ENCODE results near the gene UTRN.

Gene UTRN

GRCh38 chr6:144283646-144284477 is 1.3 kb upstream of the UTRN start:
- peak; percentile 26 to 46 for DNase-seq

GRCh38 chr6:144284478-144284782 is 705 bp upstream of the UTRN start:
- no peak for DNase-seq

DNA sequence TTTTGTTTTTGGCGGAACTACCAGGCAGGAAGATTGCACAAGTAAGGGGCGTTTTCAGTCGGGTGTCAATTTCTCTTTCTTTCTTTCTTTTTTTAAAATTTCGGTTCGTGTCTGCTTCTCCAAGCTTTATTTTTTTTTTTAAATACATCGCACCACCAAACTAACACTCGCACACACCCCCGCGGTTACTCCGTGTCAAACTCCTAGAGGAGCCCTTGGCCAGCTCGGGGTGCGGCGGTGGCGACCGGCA is 338 bp downstream of the UTRN start:
- DNase-seq, result no peak

DNA sequence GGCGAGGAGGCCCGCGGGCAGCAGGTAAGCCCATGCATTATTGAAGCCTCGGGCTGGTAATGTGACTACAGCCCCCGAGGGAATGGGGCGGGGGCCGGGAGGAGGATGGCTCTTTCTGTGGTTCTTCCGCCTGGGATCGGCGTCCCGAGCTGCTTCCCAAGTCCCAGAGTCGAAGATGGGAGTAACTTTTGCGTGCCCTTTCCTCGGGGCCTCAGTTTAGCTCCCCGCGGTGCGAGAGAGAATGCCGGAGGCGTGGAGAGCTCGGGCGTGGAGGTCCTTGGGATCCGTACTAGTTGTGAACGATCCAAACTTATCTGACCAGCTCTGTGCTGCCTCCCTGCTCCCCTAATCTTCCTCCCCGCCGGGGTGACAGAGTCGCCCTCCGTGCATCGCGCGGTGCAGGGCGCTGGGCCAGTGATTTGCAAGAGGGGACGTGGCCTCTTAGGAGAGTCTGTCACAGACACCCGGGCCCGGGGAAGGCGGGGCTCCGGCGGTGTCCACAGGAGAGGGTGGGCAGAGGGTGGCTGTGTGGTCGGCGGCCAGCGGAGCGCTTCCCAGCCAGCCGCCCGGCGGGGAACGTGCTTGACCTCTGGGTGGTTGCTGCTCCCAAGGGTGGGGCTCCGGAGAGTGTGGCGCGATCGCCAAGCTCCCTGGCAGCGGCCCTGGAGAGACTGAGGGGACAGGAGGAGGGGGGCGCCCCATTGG is 815 bp downstream of the UTRN start:
- DNase-seq, result peak; percentile 58 to 60

DNA sequence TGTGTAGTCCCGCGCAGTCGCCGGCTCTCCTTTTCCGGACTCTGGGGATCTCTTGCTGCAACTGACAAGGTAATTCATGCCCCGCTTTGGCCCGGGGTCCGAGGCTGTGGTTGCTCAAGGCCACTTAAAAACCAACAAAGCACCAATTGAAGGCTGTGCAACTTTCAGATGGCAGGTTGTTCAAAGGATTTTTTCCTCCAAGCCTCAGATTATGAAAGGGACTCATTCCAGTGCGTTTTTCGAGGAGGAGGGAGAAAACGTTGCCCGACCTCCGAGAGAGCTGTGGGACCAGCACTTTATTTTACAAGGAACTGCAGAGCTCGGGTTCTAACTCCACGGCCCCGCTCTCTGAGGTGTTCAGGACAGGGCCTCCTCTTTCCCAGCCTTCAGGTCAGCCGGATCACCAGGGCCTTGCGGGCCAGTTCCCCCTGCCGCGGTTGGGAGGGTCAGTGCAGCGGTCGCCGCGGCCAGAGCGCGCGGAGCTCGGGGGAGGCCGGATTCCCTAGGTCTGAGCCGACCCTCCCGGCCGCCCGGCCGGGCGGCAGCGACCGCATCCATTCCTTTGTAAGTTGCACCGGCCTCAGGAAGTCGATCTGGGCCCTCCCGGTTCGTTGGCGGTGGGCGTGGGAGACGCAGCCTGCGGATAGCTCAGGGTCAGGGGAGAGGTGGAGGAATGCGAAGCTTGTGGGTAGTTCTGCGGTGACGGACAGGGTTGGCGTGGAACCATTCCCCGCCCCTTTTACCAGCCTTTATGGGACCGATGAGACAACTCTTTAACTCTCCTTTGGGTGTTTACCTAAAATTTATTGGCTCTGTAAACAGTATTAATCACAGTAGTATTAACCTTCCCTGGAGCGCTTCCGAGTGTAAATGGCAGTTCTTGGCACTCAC is 1.6 kb downstream of the UTRN start:
- peak; percentile 54 to 61 for DNase-seq

- DNase-seq, result no peak
Observed at GRCh38 chr6:144289006-144289405, 3.9 kb downstream of the UTRN start.

DNA sequence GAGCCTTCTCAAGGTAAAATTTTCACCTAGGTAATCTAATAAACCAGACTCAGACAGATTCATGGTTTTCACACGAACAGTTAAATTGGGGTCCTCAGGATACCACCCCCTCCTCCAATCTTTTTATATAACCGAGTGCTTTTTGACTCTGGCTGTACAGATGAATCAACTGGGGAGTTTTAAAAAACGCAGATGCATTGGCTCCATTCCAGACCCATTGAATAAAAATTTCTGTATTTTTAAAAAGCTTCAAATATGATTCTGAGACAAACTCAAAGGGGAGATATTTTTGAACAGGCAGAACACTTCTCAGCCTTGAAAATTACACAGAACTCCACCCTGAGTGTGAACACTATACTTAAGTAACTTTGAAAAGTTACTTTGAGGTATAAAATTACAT is 7.2 kb downstream of the UTRN start:
- DNase-seq, result no peak

DNA sequence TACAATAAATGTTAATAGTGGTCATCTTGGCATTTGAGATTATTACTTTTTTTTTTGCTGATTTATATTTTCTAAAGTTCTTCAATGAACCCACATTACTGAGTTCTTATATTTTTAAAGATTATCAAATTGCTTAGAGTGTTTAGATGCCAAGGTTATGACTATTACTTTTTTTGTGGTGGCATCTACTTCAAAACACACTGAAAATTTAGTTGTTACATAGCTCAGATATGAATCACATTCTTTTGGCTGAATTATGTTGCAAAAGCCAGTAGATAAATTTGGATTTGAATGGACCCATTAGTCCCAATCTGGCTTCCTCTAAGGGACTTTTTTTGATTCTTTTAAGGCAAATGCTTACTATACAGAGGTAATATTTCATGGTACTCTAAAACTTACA is 8.9 kb downstream of the UTRN start:
- no peak for DNase-seq

DNA sequence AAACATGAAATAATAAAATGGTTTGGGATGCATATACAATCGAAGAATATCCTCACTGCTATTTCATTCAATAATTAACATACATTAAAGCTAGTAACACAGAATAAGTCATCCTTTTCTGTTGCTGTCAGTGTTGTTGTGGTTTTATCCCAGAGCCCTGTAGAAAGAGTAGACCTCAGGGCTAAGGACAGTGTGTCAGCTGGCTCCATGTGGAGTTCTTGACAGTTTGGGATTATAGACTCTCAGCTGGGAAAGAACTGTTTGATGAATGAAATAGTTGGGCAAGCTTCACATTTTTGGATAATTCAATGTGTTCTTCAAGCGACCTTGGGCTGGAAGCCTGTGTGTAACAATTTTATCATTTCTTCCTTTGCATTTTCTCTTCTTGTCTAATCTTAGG is 10.1 kb downstream of the UTRN start:
- DNase-seq, result no peak

DNA sequence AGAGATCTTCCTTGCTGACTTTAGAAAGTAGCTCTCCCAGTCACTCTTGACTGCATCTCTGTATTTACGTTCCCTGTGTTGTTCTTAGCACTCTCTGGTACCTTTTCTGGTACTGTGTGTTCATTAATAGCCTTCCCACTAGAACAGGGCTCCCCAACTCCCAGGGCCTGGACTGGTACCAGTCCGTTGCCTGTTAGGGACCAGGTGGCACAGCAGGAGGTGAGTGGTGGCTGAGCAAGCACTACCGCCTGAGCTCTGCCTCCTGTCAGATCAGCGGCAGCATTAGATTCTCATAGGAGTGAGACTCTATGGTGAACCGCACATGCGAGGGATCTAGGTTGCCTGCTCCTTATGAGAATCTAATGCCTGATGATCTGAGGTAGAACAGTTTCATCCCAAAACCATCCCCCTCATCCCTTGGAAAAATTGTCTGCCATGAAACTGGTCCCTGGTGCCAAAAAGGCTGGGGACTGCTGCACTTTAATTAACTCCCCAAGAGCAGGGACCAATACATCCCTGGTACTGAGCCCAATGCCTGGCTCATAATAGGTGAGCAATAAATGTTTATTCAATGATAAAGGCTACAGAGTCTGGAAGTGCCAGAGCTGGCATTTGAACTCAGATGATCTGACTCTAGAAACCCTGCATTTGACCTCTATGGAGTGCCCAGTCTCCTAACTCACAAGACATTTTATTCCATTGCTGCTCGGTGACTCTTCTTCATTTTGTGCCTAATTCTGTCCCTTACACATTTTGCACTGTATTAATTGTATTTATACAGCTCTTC is 11.0 kb downstream of the UTRN start:
- no peak for DNase-seq

DNA sequence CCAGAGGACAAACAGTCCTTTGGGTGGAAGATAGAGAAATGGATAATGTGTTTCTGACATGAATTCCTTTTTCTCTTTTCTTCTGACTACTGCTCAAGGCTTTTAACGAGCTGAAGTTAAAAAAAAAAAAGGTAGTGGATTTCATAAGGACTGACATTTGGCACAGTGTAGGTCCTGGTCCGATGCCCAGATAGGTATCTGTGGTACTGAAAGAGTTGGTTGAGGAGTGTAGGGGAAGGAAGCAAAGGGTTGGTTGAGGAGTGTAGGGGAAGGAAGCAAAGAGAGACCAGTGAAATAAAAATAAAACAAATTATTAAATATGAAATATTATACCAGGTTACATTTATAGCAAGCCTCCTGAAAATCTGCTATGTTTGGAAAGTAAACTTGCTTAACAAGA is 11.8 kb downstream of the UTRN start:
- DNase-seq, result no peak

DNA sequence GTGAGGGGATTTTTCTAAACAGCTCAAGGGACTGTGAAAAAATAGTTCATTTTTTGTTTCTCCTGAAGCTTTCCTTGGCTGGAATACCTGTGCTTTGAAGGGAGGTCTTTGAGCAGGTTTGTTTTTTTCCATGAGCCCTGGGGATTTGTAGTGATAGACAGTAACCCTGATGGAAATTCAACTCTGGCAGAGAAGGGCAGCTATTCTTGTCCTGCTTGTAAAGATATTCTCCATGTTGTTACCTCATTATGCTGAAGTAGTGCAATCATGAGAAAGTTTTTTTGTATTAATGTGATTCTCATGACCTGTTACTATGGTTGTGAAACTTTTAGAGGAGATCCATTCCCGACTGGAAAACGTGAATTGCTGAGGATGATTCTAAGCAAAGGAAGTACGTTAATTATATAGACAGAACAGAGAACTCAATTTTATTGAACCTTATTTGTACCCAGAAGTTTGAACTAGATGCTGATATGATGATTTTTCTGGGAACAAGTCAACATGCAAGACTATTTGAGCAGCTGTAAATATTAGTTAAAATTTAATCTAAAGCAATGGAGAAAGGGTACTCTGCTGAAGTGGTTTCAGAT is 12.5 kb downstream of the UTRN start:
- no peak for DNase-seq

DNA sequence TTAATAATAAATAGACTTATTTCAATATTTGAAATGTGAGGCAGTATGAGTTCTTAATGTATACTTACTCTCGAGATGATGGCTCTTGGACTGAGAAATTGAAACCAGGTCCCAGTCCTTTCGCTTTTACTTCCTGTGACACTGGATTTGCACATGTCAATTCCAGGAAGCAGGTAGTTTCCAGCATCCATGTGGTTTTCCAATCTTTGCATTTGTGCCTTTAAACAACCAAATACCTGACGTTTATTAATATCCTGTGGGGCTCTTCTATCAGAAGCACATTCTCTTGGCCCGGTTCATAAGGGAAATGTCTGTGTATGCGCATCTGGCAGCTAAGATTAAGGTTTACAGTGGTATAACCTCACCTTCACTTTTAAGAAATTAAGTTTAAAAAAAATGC is 13.1 kb downstream of the UTRN start:
- DNase-seq, result no peak

- no peak for DNase-seq
Observed at GRCh38 chr6:144298916-144299315, 13.8 kb downstream of the UTRN start.

- DNase-seq, result no peak
Observed at GRCh38 chr6:144302701-144303372, 17.7 kb downstream of the UTRN start.

DNA sequence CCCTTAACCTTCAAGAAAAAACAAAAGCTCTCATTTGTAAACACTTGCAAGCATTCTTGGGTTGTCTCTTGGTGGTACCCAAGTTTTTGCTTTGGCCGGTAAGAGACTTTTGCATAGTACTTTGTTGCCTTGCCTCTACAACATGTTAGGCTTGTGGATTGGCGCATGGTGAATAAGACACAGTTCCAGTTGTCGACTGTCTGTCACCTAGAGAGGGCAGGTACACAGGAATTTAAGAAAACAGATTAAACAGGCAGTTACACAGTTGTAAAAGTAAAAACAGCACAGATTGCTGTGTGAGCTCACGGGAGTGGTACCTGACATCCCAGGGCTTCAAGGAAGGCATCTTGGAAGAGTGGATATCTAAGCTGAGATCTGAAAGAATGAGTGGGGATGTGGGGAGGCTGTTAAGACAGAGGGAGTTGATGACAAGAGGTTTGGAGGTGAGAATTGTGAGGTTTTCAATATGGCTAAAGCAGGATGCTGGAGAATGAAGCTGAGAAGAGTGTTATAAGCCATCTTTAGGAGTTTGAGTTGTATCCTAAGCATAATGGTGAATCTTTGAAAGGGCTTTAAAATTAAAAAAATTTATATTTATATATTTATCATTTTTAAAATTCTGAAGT is 19.2 kb downstream of the UTRN start:
- no peak for DNase-seq

- DNase-seq, result no peak
Observed at GRCh38 chr6:144305567-144305966, 20.4 kb downstream of the UTRN start.

DNA sequence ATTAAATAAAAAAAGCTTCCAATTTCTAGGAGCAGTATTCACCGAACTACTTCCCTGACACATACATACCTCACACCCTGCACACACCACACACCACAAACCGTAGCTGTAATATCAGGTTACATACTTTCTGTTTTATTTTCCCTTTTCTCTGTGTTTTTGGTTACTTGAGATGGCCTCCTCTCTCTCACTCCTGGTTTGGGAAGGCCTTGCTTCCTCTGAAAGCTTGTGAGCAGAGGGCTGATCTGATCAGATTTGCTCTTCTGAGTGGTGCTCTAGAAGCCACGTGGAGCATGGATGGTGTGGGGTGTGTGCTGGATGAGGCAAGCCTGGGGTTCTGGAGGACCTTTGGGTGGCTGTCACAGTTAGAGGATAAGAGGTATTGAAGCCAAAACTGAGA is 20.9 kb downstream of the UTRN start:
- no peak for DNase-seq

DNA sequence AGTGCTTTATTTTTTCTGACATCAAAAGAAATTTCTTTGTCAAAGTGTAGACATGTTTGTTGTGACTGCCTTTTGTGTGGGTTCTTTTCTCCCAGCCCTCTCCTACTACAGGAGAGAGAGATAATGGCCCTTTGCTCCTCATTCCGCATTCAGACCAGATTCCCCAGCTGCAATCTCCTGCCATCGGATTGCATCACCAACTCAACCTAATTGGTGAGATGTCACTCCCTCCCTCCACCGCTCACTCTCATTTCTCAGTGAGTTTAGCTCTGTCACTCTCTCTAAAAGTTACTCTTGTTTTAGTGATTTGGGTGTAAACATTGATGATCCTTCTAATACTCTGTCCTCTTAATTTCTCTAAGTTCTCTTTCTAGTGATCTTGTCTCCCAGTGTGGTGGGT is 22.7 kb downstream of the UTRN start:
- no peak for DNase-seq

GRCh38 chr6:144310765-144311164 is 25.6 kb downstream of the UTRN start:
- DNase-seq, result no peak

- no peak for DNase-seq
Observed at GRCh38 chr6:144311361-144311760, 26.2 kb downstream of the UTRN start.

GRCh38 chr6:144314003-144314485 is 28.9 kb downstream of the UTRN start:
- no peak for DNase-seq
